GM23338 (cell line): ENCODE results near the gene PRIMPOL. TPM values are rescaled to one million over a fixed set of nuclear protein-coding genes. Genes with fewer than 3 reads are reported as not detected.

ENCODE experiments used
- ATAC-seq: fragments of 200-7000 bp; cut with Tn5 transposase; 3 replicates; pipeline ENCODE4 v1.9.1; 2020
- DNase-seq: peaks from one replicate; pipeline ENCODE4 v3.0.0-alpha.2; 2015; ENCODE audit warnings: low spot score
- H2AFZ ChIP-seq: fragments of 200-600 bp; sonication (generic); 2 replicates; pipeline ENCODE4 v1.8.0; 2016; ENCODE audit warnings: antibody characterized with exemption, mild to moderate bottlenecking, moderate library complexity
- H3F3A ChIP-seq: fragments of 200-600 bp; sonication (generic); replicated peaks from 2 replicates; pipeline ENCODE4 v1.8.0; 2017; ENCODE audit warnings: antibody characterized with exemption, mixed run types, low read depth
- H3K27ac ChIP-seq: fragments of 200-600 bp; sonication (generic); 2 replicates; pipeline ENCODE4 v1.6.1; 2016; ENCODE audit warnings: low read depth
- H3K27me3 ChIP-seq: fragments of 200-600 bp; sonication (generic); 2 replicates; pipeline ENCODE4 v1.8.0; 2016; ENCODE audit warnings: mild to moderate bottlenecking, mixed run types, moderate library complexity; ENCODE audit not compliant: insufficient read depth
- H3K36me3 ChIP-seq: fragments of 200-600 bp; sonication (generic); 2 replicates; pipeline ENCODE4 v1.8.0; 2016; ENCODE audit warnings: mild to moderate bottlenecking; ENCODE audit not compliant: insufficient read depth
- H3K4me1 ChIP-seq: fragments of 200-600 bp; sonication (generic); 2 replicates; pipeline ENCODE4 v1.8.0; 2016; ENCODE audit warnings: mild to moderate bottlenecking, moderate library complexity; ENCODE audit not compliant: insufficient read depth
- H3K4me2 ChIP-seq: fragments of 200-600 bp; sonication (generic); 2 replicates; pipeline ENCODE4 v1.7.1; 2017; ENCODE audit warnings: mixed run types
- H3K4me3 ChIP-seq: fragments of 200-600 bp; sonication (generic); 2 replicates; pipeline ENCODE4 v1.6.1; 2016; ENCODE audit warnings: mixed run types
- H3K79me2 ChIP-seq: fragments of 200-600 bp; sonication (generic); replicated peaks from 2 replicates; pipeline ENCODE4 v1.8.0; 2017; ENCODE audit warnings: mild to moderate bottlenecking; ENCODE audit not compliant: insufficient read depth
- H3K9me2 ChIP-seq: fragments of 200-600 bp; sonication (generic); 2 replicates; pipeline ENCODE4 v1.8.0; 2017; ENCODE audit not compliant: insufficient read depth
- H4K20me1 ChIP-seq: fragments of 200-600 bp; sonication (generic); replicated peaks from 2 replicates; pipeline ENCODE4 v1.8.0; 2017; ENCODE audit warnings: mild to moderate bottlenecking; ENCODE audit not compliant: insufficient read depth
- H3K27ac Mint-ChIP-seq: 2 replicates; pipeline ENCODE4 v1.8.0; 2020; ENCODE audit warnings: inconsistent platforms, mild to moderate bottlenecking, moderate library complexity, mixed read lengths
- H3K27me3 Mint-ChIP-seq: 3 replicates; pipeline ENCODE4 v1.8.0; 2022; ENCODE audit warnings: low read depth, mild to moderate bottlenecking, moderate library complexity, mixed read lengths, inconsistent platforms; ENCODE audit not compliant: insufficient read depth, poor library complexity
- H3K36me3 Mint-ChIP-seq: 3 replicates; pipeline ENCODE4 v1.8.0; 2021; ENCODE audit warnings: low read depth, mild to moderate bottlenecking, inconsistent platforms, moderate library complexity, mixed read lengths
- H3K4me1 Mint-ChIP-seq: 3 replicates; pipeline ENCODE4 v1.8.0; 2020; ENCODE audit warnings: mild to moderate bottlenecking, inconsistent platforms, mixed read lengths
- H3K4me3 Mint-ChIP-seq: 3 replicates; pipeline ENCODE4 v1.8.0; 2021; ENCODE audit warnings: moderate library complexity, mild to moderate bottlenecking, inconsistent platforms, mixed read lengths
- H3K9me3 Mint-ChIP-seq: 3 replicates; pipeline ENCODE4 v1.8.0; 2020; ENCODE audit warnings: moderate library complexity, mild to moderate bottlenecking, inconsistent platforms, mixed read lengths
- CREB1 ChIP-seq: fragments of 250-450 bp; sonication (Bioruptor Pico); IDR thresholded peaks from 2 replicates; pipeline ENCODE4 v1.5.0; 2020; ENCODE audit warnings: low read depth, mild to moderate bottlenecking, moderate library complexity
- CTCF ChIP-seq, 2 experiments: fragments of 200-600 bp in 1 of 2; sonication (generic) in 1 of 2; conservative IDR thresholded peaks; 2 replicates each; pipeline versions ENCODE4 v1.5.1 to v1.6.1; 2016 to 2017; ENCODE audit warnings: antibody characterized with exemption in 2 of 2, low read depth in 2 of 2, mild to moderate bottlenecking in 2 of 2, moderate library complexity in 1 of 2
- ETS1 ChIP-seq: IDR thresholded peaks from 2 replicates; pipeline ENCODE4 v1.6.1; 2016; ENCODE audit warnings: antibody characterized with exemption
- EZH2 ChIP-seq: fragments of 200-600 bp; sonication (generic); IDR thresholded peaks from one replicate; pipeline ENCODE4 v1.8.0; 2017; ENCODE audit warnings: antibody characterized with exemption, mild to moderate bottlenecking, low read depth; ENCODE audit not compliant: unreplicated experiment
- EZH2phosphoT487 ChIP-seq: fragments of 200-600 bp; sonication (generic); IDR thresholded peaks from one replicate; pipeline ENCODE4 v1.8.1; 2018; ENCODE audit warnings: antibody characterized with exemption; ENCODE audit not compliant: unreplicated experiment
- JUNB ChIP-seq: IDR thresholded peaks from one replicate; pipeline ENCODE4 v1.6.1; 2016; ENCODE audit warnings: antibody characterized with exemption; ENCODE audit not compliant: unreplicated experiment
- NANOG ChIP-seq: IDR thresholded peaks from 2 replicates; pipeline ENCODE4 v1.6.1; 2016; ENCODE audit warnings: antibody characterized with exemption, borderline replicate concordance
- POLR2AphosphoS5 ChIP-seq: IDR thresholded peaks from 2 replicates; pipeline ENCODE4 v1.6.1; 2016; ENCODE audit warnings: antibody characterized with exemption, low read depth
- STAT1 ChIP-seq: IDR thresholded peaks from one replicate; pipeline ENCODE4 v1.6.1; 2016; ENCODE audit warnings: antibody characterized with exemption; ENCODE audit not compliant: unreplicated experiment
- ZNF114 ChIP-seq: fragments of 250-450 bp; sonication (Bioruptor Pico); IDR thresholded peaks from 2 replicates; pipeline ENCODE4 v1.5.0; 2020; ENCODE audit warnings: mild to moderate bottlenecking, moderate library complexity
- ZNF331 ChIP-seq: fragments of 250-450 bp; sonication (Bioruptor Pico); IDR thresholded peaks from 2 replicates; pipeline ENCODE4 v1.5.0; 2020; ENCODE audit warnings: low read depth, mild to moderate bottlenecking, moderate library complexity
- ZNF462 ChIP-seq: fragments of 250-450 bp; sonication (Bioruptor Pico); IDR thresholded peaks from 2 replicates; pipeline ENCODE4 v1.5.0; 2020; ENCODE audit warnings: mild to moderate bottlenecking, moderate library complexity
- polyA plus RNA-seq: library from polyadenylated mRNA; unstranded; fragments of >200 nt; fragmentation: Nextera tagmentation; extraction: Ambion mirVana; gene quantifications from 2 replicates; pipeline ENCODE4 v1.2.1, GENCODE V29; 2016
- total RNA-seq: library from RNA; depleted of rRNA; stranded (reverse); fragments of >200 nt; shearing (Covaris generic); gene quantifications from 2 replicates; pipeline ENCODE4 v1.2.3, GENCODE V29; 2014

The PRIMPOL gene
- total and polyA plus RNA-seq, 2 experiments from 2014 or later: 3.5 to 9.6 TPM

- H3K36me3 ChIP-seq: peaks cover 58% of the 10 kb centered on the region
- ATAC-seq (no peak), DNase-seq (no peak)
- H3K4me2 ChIP-seq: no peak overlapping the region
- H3F3A ChIP-seq: no peaks in the 10 kb centered on the region
- no peak overlapping the region for H3K4me3 ChIP-seq
- no peak overlapping the region for H3K27ac Mint-ChIP-seq
- no peaks in the 10 kb centered on the region for H3K9me3 Mint-ChIP-seq
- peaks cover 5% of the 10 kb centered on the region for H3K27me3 Mint-ChIP-seq
- H3K4me3 Mint-ChIP-seq: no peak overlapping the region
- no peak overlapping the region for H3K27ac ChIP-seq
- no peak for TF ChIP-seq CTCF (conservative IDR thresholded peaks at IDR 0.05; ENCODE audit: low read depth in 2 of 2)
- no peak for TF ChIP-seq JUNB
- no peak for TF ChIP-seq ZNF462 (CRISPR knock-in tag)
- TF ChIP-seq ETS1: no peak
- no peak for TF ChIP-seq NANOG
- no peak for TF ChIP-seq EZH2
- no peak for TF ChIP-seq EZH2phosphoT487
- TF ChIP-seq CREB1: no peak
- TF ChIP-seq ZNF114 (CRISPR knock-in tag): no peak
- no peak for TF ChIP-seq STAT1
- TF ChIP-seq POLR2AphosphoS5: no peak
- TF ChIP-seq ZNF331: no peak
- no peak overlapping the region for H2AFZ ChIP-seq
- H4K20me1 ChIP-seq: peaks cover 20% of the 10 kb centered on the region
- H3K4me1 Mint-ChIP-seq: peaks cover 4% of the 10 kb centered on the region; the same call in 2 of the 3 replicates
- no peaks in the 10 kb centered on the region for H3K27me3 ChIP-seq
- H3K36me3 Mint-ChIP-seq: peaks cover 74% of the 10 kb centered on the region
- peaks cover 11% of the 10 kb centered on the region; the same call in 1 of the 2 replicates for H3K79me2 ChIP-seq
- H3K4me1 ChIP-seq: no peaks in the 10 kb centered on the region
- no peaks in the 10 kb centered on the region for H3K9me2 ChIP-seq
These were observed 50.4 kb downstream of the PRIMPOL start for GRCh38 chr4:184699941-184700340.
